Choroid plexus epithelial cell (primary cell): ENCODE measurements around the gene GKN1.
A peak's percentile ranks its signal among the peaks of the same experiment; 100 is the strongest.

Experiments
- DNase-seq: peaks from one replicate; pipeline ENCODE4 v3.0.0-alpha.2; 2010; ENCODE audit warnings: low read depth
- H3K4me3 ChIP-seq: 2 replicates; pipeline ENCODE4 v1.5.1; 2011; ENCODE audit warnings: low read depth, mild to moderate bottlenecking, control low read depth, low read length, moderate library complexity
- CTCF ChIP-seq: conservative IDR thresholded peaks from 2 replicates; pipeline ENCODE4 v1.5.1; 2011; ENCODE audit warnings: low read depth, mild to moderate bottlenecking, control low read depth, inconsistent platforms, low read length, moderate library complexity

The GKN1 gene

GRCh38 chr2:68935471-68935870 is 39.0 kb upstream of the GKN1 start:
- no peak for DNase-seq
- no peak overlapping the region for H3K4me3 ChIP-seq
- TF ChIP-seq CTCF, result no peak

GRCh38 chr2:68936427-68936826 is 38.0 kb upstream of the GKN1 start:
- peak; percentile 54 for DNase-seq
- H3K4me3 ChIP-seq, result no peak overlapping the region
- TF ChIP-seq CTCF, result no peak

DNA sequence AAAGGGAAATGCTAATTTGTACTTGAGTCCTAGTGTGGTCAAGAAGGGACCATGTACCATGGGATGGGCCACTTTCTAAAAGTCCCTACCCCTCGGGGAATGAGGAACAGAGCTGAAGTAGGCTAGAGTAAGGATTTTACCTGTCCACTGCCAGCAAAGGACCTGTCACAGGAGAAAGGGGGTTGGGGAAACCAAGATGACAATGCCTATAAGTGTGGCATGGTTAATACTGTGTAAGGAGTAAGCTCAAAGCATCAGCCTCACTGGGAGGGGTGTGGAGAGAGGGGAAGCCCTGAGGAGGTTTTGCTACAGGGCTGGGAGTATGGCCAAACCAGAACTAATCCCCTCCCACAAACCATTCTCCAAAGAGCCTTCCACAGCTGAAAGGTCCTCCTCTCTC is 37.5 kb upstream of the GKN1 start:
- no peak overlapping the region for H3K4me3 ChIP-seq
- no peak for DNase-seq
- no peak for TF ChIP-seq CTCF

GRCh38 chr2:68937346-68938055 is 36.9 kb upstream of the GKN1 start:
- DNase-seq, result no peak
- no peak overlapping the region for H3K4me3 ChIP-seq
- TF ChIP-seq CTCF, result no peak

DNA sequence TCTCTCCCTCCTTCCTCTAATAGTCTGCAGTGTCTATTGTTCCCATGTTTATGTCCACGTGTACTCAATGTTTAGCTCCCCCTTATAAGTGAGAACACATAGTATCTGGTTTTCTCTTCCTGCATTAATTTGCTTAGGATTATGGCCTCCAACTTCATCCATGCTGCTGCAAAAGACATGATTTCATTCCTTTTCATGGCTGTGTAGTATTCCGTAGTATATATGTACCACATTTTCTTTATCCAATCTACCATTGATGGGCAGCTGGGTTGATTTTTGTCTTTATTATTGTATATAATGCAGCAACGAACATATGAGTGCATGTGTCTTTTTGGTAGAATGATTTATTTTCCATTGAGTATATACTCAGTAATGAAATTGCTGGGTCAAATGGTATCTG is 35.5 kb upstream of the GKN1 start:
- DNase-seq, result no peak
- no peak overlapping the region for H3K4me3 ChIP-seq
- no peak for TF ChIP-seq CTCF

GRCh38 chr2:68939962-68940361 is 34.5 kb upstream of the GKN1 start:
- DNase-seq, result no peak
- H3K4me3 ChIP-seq, result no peak overlapping the region
- TF ChIP-seq CTCF, result no peak

DNA sequence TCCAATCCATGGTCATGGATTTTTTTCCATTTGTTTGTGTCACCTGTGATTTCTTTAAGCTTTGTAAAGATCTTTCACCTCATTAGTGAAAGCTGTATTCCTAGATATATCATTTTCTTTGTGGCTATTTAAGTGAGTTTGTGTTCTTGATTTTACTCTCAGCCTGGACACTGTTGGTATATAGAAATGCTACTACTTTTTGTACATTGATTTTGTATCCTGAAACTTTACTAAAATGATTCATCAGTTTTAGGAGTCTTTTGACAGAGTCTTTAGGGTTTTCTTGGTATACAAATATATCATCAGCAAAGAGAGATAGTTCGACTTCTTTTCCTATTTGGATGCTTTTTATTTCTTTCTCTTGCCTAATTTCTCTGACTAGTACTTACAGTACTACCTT is 34.1 kb upstream of the GKN1 start:
- DNase-seq, result no peak
- H3K4me3 ChIP-seq, result no peak overlapping the region

More for the DNA sequence above, 34.1 kb upstream of the GKN1 start:
- no peak for TF ChIP-seq CTCF
